ENCODE results near the gene OR6C4.
"Not testable (repeated sequence)": the region's sequence is repeated elsewhere in the genome, so short reads cannot be mapped to it uniquely, and the experiment has no call there.

Gene OR6C4

DNA sequence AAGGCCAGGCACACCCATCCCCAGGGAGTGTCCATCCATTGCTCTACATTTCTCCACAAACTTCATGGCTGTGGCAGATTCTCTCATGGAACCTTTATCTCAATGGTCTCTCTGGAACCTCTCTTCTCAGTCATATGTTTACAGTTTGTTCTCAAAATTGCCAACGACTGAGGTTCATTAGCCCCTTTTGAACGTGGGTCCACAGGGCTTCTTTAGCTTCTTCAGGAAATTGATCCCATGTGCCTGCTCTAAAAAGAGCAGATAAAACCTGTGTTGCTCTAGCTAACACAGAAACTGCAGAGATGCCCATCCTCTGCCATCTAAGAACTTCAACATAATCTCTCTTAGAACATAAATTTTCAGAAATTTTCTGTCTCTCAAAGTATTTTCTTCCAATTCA is at the start of gene OR6C4:
Gene OR6C4 (plus strand): TSS at position 301 of the 400 bp plus-strand sequence. CDS start 1,625 bp downstream, outside the sequence.
- in situ Hi-C loops (cut with MboI; ENCODE audit: low pct_unique_long_range_greater_than_20kb, low sequenced_read_pairs): no loop called here

DNA sequence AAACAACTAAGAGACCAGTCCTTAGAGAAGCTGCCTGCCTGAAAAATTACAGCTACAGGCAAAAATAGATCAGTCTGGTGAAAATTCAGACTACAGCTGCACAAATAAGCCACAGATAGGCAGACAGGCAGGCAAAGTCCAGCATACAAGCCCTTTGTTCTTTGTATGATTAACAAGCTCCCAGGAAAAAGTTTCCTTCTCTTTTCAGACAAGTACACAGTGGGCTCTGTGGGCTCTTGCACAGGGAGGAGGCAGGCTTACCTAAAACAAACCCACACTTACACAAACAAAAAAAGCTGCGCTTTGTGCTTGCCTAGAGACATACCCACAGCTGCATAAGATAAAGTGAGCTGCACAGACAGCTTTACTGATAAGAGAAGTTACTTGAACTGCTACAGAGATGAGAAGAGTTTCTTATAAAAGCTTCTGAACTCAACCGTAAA is 49.6 kb upstream of the OR6C4 start:
- peak; percentile 76 for DNase-seq

More for the DNA sequence above, at the start of gene OR6C4:
- no peak for DNase-seq

DNA sequence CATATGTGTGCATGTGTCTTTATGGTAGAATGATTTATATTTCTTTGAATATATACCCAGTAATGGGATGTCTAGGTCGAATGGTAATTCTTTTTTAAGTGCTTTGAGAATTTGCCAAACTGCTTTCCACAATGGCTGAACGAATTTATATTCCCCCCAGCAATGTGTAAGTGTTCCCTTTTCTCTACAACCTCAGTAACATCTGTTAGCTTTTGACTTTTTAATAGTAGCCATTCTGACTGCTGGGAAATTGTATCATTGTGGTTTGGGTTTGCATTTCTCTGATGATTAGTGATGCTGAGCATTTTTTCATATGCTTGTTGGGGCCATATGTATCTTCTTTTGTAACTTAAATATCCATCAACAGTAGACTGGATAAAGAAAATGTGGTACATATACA is 47.8 kb upstream of the OR6C4 start:
- in situ Hi-C loops (cut with MboI; ENCODE audit: low pct_unique_long_range_greater_than_20kb, low sequenced_read_pairs): no loop called here
- DNase-seq: no peak

More for the DNA sequence above, 49.6 kb upstream of the OR6C4 start:
- in situ Hi-C loops (cut with MboI; ENCODE audit: low pct_unique_long_range_greater_than_20kb, low sequenced_read_pairs): no loop called here

DNA sequence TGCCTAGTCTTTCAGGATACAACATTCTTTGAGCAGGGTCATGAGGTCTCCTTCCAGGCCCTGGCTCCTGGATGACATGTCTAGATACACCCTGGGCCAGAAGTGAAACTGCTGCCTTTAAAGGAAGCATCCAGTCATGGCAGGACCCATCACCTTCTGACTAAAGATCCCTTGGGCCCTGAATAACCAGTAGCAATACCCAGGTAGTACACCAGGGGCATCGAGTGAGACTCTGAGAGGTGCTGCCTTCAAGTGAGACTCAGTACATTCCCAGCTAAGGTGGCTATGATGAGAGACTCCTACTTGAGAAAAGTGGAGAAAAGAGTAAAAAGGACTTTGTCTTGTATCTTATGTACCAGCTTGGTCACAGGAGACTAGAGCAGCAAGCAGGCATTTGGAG is 33.7 kb upstream of the OR6C4 start:
- no peak for DNase-seq
- in situ Hi-C loops (cut with MboI; ENCODE audit: low pct_unique_long_range_greater_than_20kb, low sequenced_read_pairs): no loop called here

DNA sequence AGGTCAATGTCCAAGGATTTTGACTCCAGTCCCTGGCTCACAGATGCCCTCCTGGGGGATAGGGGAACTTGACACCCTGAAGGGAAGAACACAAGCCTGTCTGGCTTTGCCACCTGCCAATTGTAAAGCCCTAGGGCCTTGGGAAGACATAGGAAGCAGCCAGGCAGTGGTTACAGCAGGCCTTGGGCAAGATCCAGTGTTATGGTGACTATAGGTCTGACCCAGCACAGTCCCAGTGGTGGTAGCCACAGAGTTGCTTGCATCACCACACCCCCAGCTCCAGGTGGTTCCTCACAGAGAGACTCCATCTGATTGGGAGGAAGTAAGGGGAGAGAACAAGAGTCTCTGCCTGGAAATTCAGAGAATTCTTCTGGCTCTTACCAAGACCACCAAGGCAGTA is 33.0 kb upstream of the OR6C4 start:
- in situ Hi-C loops (cut with MboI; ENCODE audit: low pct_unique_long_range_greater_than_20kb, low sequenced_read_pairs): no loop called here
- DNase-seq: no peak

DNA sequence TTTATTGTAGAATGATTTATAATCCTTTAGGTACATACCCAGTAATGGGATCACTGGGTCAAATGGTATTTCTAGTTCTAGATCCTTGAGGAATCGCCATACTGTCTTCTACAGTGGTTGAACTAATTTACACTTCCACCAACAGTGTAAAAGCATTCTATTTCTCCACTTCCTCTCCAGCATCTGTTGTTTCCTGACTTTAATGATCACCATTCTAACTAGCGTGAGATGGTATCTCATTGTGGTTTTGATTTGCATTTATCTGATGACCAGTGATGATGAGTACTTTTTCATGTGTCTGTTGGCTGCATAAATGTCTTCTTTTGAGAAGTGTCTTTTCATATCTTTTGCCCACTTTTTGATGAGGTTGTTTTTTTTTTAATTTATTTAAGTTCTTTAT is 1.2 kb upstream of the OR6C4 start:
- peak; percentile 75 for DNase-seq

DNA sequence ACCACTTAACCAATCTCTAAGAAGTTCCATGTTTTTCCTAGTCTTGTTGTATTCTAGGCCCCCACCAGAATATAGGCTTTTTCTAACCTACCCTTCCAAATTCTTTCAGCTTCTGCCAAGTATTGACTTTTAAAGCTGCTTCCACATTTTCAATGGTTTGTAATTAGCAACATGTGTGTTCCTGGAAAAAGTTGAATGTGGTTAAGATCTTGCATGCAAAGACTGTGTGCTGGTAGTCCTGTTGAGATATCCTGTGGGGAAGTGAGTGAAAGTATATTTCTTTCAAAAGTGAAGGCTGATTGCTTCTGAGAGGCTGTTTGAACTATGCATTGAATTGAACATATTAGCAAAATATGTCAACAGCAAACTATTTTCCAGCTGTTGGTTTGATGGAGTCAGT is 646 bp upstream of the OR6C4 start:
- peak; percentile 94 for DNase-seq
- in situ Hi-C loops (cut with MboI; ENCODE audit: low pct_unique_long_range_greater_than_20kb, low sequenced_read_pairs): no loop called here

More for the DNA sequence above, 1.2 kb upstream of the OR6C4 start:
- in situ Hi-C loops (cut with MboI; ENCODE audit: low pct_unique_long_range_greater_than_20kb, low sequenced_read_pairs): not testable (repeated sequence)

DNA sequence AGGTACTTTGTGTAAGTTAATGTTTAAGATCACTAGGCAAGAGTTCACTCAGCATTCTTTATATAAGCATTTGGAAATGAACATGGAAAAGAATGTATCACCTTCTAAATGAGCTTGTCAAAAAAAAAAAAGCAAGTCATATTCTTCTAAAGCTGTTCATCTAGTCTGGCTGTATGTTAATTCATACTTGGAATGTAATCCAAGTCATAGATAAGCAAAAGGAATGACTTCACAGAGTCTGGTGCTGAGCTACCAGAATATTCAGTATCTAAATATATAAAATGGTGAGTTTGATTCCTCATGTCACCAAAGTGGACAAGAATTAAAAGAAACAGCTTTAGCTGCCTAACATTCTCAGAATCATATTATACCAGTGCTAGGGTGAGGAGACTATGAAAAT is 4.9 kb downstream of the OR6C4 start:
- in situ Hi-C loops (cut with MboI; ENCODE audit: low pct_unique_long_range_greater_than_20kb, low sequenced_read_pairs): no loop called here
- no peak for DNase-seq

DNA sequence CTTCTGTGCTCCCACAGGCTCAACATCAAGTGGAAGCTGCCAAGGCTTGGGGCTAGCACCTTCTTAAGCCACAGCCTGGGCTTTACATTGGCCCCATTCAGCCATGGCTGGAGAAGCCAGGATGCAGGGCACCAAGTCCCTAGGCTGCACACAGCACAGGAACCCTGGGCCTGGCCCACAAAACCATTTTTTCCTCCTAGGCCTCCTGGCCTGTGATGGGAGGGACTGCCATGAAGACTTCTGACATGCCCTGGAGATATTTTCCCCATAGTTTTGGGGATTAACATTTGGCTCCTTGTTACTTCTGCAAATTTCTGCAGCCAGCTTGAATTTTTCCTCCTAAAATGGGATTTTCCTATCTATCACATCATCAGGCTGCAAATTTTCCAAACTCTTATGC is 20.7 kb downstream of the OR6C4 start:
- in situ Hi-C loops (cut with MboI; ENCODE audit: low pct_unique_long_range_greater_than_20kb, low sequenced_read_pairs); DNase-seq: not testable (repeated sequence)

DNA sequence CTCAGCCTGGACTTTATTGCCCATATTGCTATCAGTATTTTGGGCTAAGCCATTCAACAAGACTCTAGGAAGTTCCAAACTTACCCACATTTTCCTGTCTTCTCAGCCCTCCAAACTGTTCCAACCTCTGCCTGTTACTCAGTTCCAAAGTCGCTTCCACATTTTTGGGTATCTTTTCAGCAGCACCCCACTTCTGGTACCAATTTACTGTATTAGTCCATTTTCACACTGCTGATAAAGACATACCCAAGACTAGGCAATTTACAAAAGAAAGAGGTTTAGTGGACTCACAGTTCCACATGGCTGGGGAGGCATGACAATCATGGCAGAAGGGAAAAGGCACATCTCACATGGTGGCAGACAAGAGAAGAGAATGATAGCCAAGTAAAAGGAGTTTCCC is 21.3 kb downstream of the OR6C4 start:
- in situ Hi-C loops (cut with MboI; ENCODE audit: low pct_unique_long_range_greater_than_20kb, low sequenced_read_pairs); DNase-seq: not testable (repeated sequence)

DNA sequence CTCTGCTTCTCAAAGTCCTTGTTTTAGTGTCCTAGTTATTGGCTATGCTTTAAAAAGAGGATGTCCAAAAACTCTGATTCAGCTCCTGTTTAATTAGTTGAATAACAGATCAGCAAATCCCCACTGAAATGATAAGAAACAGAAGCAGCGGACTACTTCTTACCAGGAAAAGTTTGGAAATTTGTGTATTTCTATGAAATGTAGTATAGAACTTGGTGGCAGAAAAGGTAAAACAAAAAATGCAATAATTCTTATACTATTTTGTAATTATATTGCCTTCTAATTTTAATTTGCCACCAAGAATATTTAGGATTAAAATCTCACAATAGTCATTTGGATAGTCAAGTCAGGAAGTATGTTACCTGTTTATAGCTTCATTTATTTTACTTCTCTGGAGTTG is 22.8 kb downstream of the OR6C4 start, which contains the start of gene OR2AP1:
Gene OR2AP1 (plus strand): TSS at position 301 of the 400 bp plus-strand sequence. CDS start 1,947 bp downstream, outside the sequence.
- DNase-seq: no peak
- in situ Hi-C loops (cut with MboI; ENCODE audit: low pct_unique_long_range_greater_than_20kb, low sequenced_read_pairs): no loop called here

DNA sequence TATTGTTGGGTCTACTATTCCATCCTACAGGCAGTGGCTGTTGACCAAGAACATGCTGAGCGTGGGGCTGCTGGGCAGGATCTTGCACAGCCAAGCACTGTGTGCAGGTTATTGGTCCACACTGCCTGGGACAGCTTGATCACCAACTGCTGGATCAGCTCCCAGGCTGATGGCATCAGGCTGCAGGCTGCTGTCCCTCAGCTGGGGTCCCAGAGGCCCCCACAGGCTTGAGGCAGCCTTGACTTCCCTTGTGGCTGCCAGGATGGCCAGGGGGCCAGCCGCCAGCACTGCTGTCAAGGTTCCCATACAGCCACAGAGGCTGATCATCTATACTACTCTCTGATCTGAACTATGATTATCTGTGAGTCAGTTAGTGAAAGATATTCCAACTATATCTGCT is 32.7 kb downstream of the OR6C4 start:
- in situ Hi-C loops (cut with MboI; ENCODE audit: low pct_unique_long_range_greater_than_20kb, low sequenced_read_pairs): no loop called here
- DNase-seq: no peak

DNA sequence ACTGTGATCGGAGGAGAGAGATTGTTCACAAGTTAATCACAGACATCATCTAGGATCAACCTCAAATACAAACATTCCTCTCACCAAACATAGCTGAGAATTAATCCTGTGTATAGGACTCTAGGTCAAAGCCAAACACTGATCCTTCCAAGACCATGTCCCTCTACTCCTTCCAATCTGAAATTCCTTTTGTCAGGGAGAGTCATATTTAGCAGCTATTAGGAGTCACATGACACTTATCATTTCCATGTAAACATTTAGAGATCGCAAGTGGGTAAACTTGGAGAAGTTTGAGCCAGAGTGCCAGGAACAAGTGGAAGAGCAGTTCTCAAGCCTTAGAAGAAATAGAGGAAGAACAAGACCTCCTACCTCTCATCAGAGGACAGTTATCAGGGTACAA is 36.4 kb downstream of the OR6C4 start:
- in situ Hi-C loops (cut with MboI; ENCODE audit: low pct_unique_long_range_greater_than_20kb, low sequenced_read_pairs): no loop called here
- DNase-seq: no peak

DNA sequence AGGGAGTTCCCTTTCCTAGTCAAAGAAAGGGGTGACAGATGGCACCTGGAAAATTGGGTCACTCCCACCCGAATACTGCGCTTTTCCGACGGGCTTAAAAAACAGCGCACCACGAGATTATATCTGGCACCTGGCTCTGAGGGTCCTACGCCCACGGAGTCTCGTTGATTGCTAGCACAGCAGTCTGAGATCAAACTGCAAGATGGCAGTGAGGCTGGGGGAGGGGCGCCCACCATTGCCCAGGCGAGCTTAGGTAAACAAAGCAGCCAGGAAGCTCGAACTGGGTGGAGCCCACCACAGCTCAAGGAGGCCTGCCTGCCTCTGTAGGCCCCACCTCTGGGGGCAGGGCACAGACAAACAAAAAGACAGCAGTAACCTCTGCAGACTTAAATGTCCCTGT is 40.8 kb downstream of the OR6C4 start:
- in situ Hi-C loops (cut with MboI; ENCODE audit: low pct_unique_long_range_greater_than_20kb, low sequenced_read_pairs); DNase-seq: not testable (repeated sequence)

All from KBM-7 (cell line).